Neutrophil (primary cell): ENCODE data around the gene ZNF593.

Source experiments
- H3K27ac ChIP-seq: fragments of 200-600 bp; sonication (generic); 2 replicates; pipeline ENCODE4 v1.5.1; 2016; ENCODE audit warnings: mild to moderate bottlenecking, moderate library complexity
- H3K27me3 ChIP-seq: fragments of 200-600 bp; sonication (generic); 2 replicates; pipeline ENCODE4 v1.6.0; 2016; ENCODE audit warnings: mild to moderate bottlenecking
- H3K36me3 ChIP-seq: fragments of 200-600 bp; sonication (generic); 2 replicates; pipeline ENCODE4 v1.5.1; 2017
- H3K4me1 ChIP-seq, 2 experiments: fragments of 200-600 bp in 1 of 2; sonication (generic) in 1 of 2; 1 replicate in 1 of 2; 2 replicates in 1 of 2; pipeline versions ENCODE4 v1.5.1 to v1.6.1; 2013 to 2016; ENCODE audit warnings: low read depth in 1 of 2, low read length in 1 of 2, mild to moderate bottlenecking in 1 of 2, moderate library complexity in 1 of 2; ENCODE audit not compliant: control insufficient read depth in 1 of 2, insufficient read depth in 1 of 2
- H3K4me3 ChIP-seq, 2 experiments: fragments of 200-600 bp in 1 of 2; sonication (generic) in 1 of 2; 1 replicate in 1 of 2; 2 replicates in 1 of 2; pipeline ENCODE4 v1.5.1; 2013 to 2016; ENCODE audit warnings: low read depth in 1 of 2, low read length in 1 of 2, mild to moderate bottlenecking in 1 of 2, moderate library complexity in 1 of 2
- H3K9me3 ChIP-seq: fragments of 200-600 bp; sonication (generic); 2 replicates; pipeline ENCODE4 v1.5.1; 2016
- TF ChIP-seq, protein P1 (sequence below): fragments of 200-600 bp; sonication (generic); IDR thresholded peaks from 2 replicates; pipeline ENCODE4 v1.5.1; 2016; ENCODE audit warnings: antibody characterized with exemption

The ZNF593 gene

DNA sequence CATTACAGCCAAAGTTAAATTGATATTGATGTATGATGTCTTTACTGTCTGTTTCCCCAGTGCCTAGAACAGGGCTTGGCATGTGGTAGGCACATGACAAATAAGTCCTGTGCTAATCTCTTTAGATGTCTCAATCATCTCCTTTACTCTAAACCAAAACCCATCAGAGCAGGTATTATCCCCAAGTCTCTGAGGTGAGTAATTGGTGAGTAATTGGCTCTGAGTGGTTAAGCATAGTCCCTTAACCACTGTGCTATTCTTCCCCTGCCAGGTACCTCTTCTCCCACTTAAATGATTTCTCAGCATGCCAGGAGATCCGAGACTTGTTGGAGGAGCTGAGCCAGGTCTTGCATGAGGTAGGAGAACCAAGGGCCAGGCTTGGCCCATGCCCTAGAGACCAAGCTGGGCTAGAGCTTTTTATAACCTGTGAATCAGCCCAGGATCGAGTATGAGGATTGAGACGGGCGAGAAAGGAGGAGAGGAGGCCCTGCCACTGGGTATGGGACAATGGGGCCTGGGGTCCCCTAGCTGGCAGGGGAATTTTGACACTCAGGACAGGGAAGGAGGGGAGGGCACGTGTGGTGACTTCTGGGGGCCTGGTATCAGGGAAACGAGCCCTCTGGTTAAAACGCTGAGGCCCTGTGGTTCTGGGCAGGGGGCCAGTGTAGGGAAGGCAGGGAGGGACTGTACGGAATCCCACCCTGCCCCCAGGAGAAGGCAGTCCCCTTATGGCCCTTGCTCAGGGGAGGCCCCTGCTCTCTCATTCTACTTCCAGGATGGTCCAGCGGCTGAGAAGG lies 12.1 kb downstream of the ZNF593 start:
- TF ChIP-seq, protein P1, sequence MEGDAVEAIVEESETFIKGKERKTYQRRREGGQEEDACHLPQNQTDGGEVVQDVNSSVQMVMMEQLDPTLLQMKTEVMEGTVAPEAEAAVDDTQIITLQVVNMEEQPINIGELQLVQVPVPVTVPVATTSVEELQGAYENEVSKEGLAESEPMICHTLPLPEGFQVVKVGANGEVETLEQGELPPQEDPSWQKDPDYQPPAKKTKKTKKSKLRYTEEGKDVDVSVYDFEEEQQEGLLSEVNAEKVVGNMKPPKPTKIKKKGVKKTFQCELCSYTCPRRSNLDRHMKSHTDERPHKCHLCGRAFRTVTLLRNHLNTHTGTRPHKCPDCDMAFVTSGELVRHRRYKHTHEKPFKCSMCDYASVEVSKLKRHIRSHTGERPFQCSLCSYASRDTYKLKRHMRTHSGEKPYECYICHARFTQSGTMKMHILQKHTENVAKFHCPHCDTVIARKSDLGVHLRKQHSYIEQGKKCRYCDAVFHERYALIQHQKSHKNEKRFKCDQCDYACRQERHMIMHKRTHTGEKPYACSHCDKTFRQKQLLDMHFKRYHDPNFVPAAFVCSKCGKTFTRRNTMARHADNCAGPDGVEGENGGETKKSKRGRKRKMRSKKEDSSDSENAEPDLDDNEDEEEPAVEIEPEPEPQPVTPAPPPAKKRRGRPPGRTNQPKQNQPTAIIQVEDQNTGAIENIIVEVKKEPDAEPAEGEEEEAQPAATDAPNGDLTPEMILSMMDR = no peak
- H3K4me3 ChIP-seq = no peak overlapping the region
- H3K27ac ChIP-seq = no peak overlapping the region

DNA sequence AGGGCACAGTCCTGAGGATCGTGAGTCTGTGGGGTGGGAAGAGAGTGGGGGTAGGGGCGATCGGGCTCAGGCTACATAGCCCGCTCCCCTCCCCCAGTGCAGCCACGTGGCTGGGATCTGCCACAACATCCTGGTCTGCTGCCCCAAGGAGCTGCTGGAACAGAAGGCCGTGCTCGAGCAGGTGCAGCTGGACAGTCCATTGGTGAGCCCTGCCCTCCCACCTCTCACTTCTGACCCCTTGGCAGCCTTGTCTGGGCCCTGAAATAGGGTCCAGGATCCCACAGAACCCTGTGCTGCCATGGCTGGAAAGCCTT lies 12.6 kb downstream of the ZNF593 start:
- no peak overlapping the region for H3K4me3 ChIP-seq
- no peaks in the 10 kb centered on the region for H3K9me3 ChIP-seq
- H3K27me3 ChIP-seq = no peaks in the 10 kb centered on the region
- no peaks in the 10 kb centered on the region for H3K4me1 ChIP-seq
- H3K27ac ChIP-seq = no peak overlapping the region
- no peaks in the 10 kb centered on the region for H3K36me3 ChIP-seq
- TF ChIP-seq, protein P1 = no peak

More for the DNA sequence above, 12.1 kb downstream of the ZNF593 start:
- Histone ChIP-seq H3K27me3 (no peaks in the 10 kb centered on the region), H3K4me1 (no peaks in the 10 kb centered on the region), H3K36me3 (no peaks in the 10 kb centered on the region), H3K9me3 (no peaks in the 10 kb centered on the region)

DNA sequence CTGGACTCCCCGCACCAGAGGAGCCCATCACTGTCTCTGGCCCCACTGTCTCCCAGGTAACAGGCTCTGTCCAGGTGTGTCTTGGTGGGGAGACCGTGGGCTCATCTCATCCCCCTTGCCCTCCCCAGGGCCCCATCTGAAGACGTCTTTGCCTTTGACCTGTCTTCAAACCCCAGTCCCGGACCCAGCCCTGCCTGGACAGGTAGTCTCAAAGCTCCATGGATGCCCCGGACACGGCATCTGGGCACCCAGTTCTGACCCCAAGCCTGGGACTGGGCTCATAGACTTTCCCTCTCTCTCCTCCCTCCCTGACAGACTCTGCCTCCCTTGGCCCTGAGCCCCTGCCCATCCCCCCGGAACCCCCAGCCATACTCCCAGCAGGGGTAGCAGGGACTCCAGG lies 14.4 kb downstream of the ZNF593 start:
- H3K36me3 ChIP-seq = no peaks in the 10 kb centered on the region
- TF ChIP-seq, protein P1 = no peak
- no peak overlapping the region for H3K4me3 ChIP-seq
- H3K4me1 ChIP-seq = no peaks in the 10 kb centered on the region
- H3K9me3 ChIP-seq = no peaks in the 10 kb centered on the region
- no peaks in the 10 kb centered on the region for H3K27me3 ChIP-seq
- H3K27ac ChIP-seq = no peak overlapping the region

DNA sequence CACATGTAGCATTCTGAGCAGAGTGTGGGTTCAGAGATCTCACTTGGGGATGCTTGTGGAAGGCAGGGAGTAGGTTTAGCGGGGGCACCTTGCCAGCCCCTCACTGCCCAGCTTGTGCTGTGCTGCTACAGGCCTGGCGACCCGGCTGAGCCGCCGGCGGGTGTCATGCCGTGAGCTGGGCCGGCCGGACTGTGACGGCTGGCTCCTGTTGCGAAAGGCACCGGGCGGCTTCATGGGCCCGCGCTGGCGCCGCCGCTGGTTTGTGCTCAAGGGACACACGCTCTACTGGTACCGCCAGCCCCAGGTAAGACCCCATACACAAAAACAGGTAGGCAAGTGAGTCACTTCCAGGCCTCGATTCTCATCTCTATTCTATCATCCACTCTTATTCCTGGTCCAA lies 15.2 kb downstream of the ZNF593 start:
- H3K36me3 ChIP-seq = no peaks in the 10 kb centered on the region
- no peaks in the 10 kb centered on the region for H3K9me3 ChIP-seq
- no peaks in the 10 kb centered on the region for H3K27me3 ChIP-seq
- no peak overlapping the region for H3K4me3 ChIP-seq
- TF ChIP-seq, protein P1 = no peak
- H3K4me1 ChIP-seq = no peaks in the 10 kb centered on the region
- H3K27ac ChIP-seq = no peak overlapping the region

DNA sequence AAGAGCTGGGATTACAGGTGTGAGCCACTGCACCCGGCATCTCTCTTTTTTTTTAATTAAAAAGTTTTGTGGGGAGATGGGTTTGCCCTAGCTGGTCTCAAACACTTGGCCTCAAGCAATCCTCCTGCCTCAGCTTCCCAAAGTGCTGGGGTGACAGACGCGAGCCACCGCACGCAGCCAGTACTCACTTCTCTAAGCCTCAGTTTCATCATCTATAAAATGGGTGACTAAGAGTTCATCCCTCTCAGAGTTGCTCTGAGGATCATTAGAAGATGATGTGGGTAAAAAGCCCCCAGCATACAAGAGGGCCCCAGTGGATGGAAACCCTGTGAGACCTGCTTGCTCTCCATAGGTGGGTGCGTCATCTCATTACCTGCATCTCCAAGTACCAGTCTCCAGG lies 18.2 kb downstream of the ZNF593 start:
- H3K27me3 ChIP-seq = no peaks in the 10 kb centered on the region
- no peaks in the 10 kb centered on the region for H3K36me3 ChIP-seq

More for the DNA sequence above, 18.2 kb downstream of the ZNF593 start:
- Histone ChIP-seq H3K4me3 (no peak overlapping the region), H3K27ac (no peak overlapping the region), H3K9me3 (no peaks in the 10 kb centered on the region), H3K4me1 (no peaks in the 10 kb centered on the region)
- TF ChIP-seq, protein P1 = no peak
